Astrocyte (in vitro differentiated cells and primary cell): ENCODE data around the gene PCYT1B. TPM values are rescaled to one million over a fixed set of nuclear protein-coding genes. Genes with fewer than 3 reads are reported as not detected.
A peak's percentile ranks its signal among the peaks of the same experiment; 100 is the strongest.

Experiments
- DNase-seq: peaks from one replicate; pipeline ENCODE4 v3.0.0-alpha.2; 2010; ENCODE audit warnings: low read depth
- FAIRE-seq: peaks from 2 replicates; lab custom pipeline; 2011; peaks lifted over from hg19 to GRCh38; lab: Jason Lieb, UNC
- H2AFZ ChIP-seq: 2 replicates; pipeline ENCODE4 v1.6.0; 2012; ENCODE audit warnings: low read depth, low read length, inconsistent platforms
- H3K27ac ChIP-seq: 2 replicates; pipeline ENCODE4 v1.5.1; 2011; ENCODE audit warnings: low read depth, low read length, inconsistent platforms
- H3K27me3 ChIP-seq: 2 replicates; pipeline ENCODE4 v1.6.0; 2011; ENCODE audit warnings: low read length, inconsistent platforms; ENCODE audit not compliant: insufficient read depth
- H3K36me3 ChIP-seq: 2 replicates; pipeline ENCODE4 v1.5.1; 2011; ENCODE audit warnings: low read length, inconsistent platforms; ENCODE audit not compliant: insufficient read depth
- H3K4me1 ChIP-seq: 2 replicates; pipeline ENCODE4 v1.5.1; 2011; ENCODE audit warnings: low read length, inconsistent platforms; ENCODE audit not compliant: insufficient read depth
- H3K4me2 ChIP-seq: 2 replicates; pipeline ENCODE4 v1.6.0; 2012; ENCODE audit warnings: low read length, inconsistent platforms
- H3K4me3 ChIP-seq: 2 replicates; pipeline ENCODE4 v1.5.1; 2011; ENCODE audit warnings: low read depth, mild to moderate bottlenecking, low read length, inconsistent platforms; ENCODE audit not compliant: insufficient read depth
- H3K79me2 ChIP-seq: 2 replicates; pipeline ENCODE4 v1.6.0; 2012; ENCODE audit warnings: mild to moderate bottlenecking, low read length, inconsistent platforms; ENCODE audit not compliant: insufficient read depth
- H3K9ac ChIP-seq: 2 replicates; pipeline ENCODE4 v1.6.0; 2012; ENCODE audit warnings: mild to moderate bottlenecking, low read length, inconsistent platforms
- H3K9me3 ChIP-seq: 2 replicates; pipeline ENCODE4 v1.5.1; 2012; ENCODE audit warnings: low read depth, mild to moderate bottlenecking, low read length, inconsistent platforms; ENCODE audit not compliant: insufficient read depth
- H4K20me1 ChIP-seq: 2 replicates; pipeline ENCODE4 v1.6.0; 2012; ENCODE audit warnings: low read length, inconsistent platforms; ENCODE audit not compliant: insufficient read depth
- H3K27ac Mint-ChIP-seq: one replicate; pipeline ENCODE4 v1.8.0; 2021; ENCODE audit warnings: mild to moderate bottlenecking, mixed read lengths; ENCODE audit not compliant: unreplicated experiment
- H3K27me3 Mint-ChIP-seq: one replicate; pipeline ENCODE4 v1.8.0; 2021; ENCODE audit warnings: low read depth, mixed read lengths; ENCODE audit not compliant: unreplicated experiment
- H3K36me3 Mint-ChIP-seq: one replicate; pipeline ENCODE4 v1.8.0; 2021; ENCODE audit warnings: low read depth, mixed read lengths; ENCODE audit not compliant: unreplicated experiment
- H3K4me1 Mint-ChIP-seq: one replicate; pipeline ENCODE4 v1.8.0; 2021; ENCODE audit warnings: low read depth, mixed read lengths; ENCODE audit not compliant: unreplicated experiment
- H3K4me3 Mint-ChIP-seq: one replicate; pipeline ENCODE4 v1.8.0; 2021; ENCODE audit warnings: mild to moderate bottlenecking, moderate library complexity, mixed read lengths; ENCODE audit not compliant: unreplicated experiment
- H3K9me3 Mint-ChIP-seq: one replicate; pipeline ENCODE4 v1.8.0; 2021; ENCODE audit warnings: mild to moderate bottlenecking, mixed read lengths; ENCODE audit not compliant: unreplicated experiment
- EZH2 ChIP-seq: IDR thresholded peaks from 2 replicates; pipeline ENCODE4 v1.6.1; 2012; ENCODE audit warnings: mild to moderate bottlenecking, low read length, inconsistent platforms; ENCODE audit not compliant: insufficient read depth
- total RNA-seq: library from RNA; stranded (reverse); gene quantifications from 2 replicates; pipeline ENCODE4 v1.2.1, GENCODE V29; 2021
- TF ChIP-seq, protein P1 (sequence below): IDR thresholded peaks from 2 replicates; pipeline ENCODE4 v1.5.1; 2011; ENCODE audit warnings: low read depth, mild to moderate bottlenecking, inconsistent platforms, low read length, moderate library complexity; ENCODE audit not compliant: insufficient read depth

PCYT1B gene
- total RNA-seq, 1 donor from 2014 or later, result 5.6 TPM

DNA sequence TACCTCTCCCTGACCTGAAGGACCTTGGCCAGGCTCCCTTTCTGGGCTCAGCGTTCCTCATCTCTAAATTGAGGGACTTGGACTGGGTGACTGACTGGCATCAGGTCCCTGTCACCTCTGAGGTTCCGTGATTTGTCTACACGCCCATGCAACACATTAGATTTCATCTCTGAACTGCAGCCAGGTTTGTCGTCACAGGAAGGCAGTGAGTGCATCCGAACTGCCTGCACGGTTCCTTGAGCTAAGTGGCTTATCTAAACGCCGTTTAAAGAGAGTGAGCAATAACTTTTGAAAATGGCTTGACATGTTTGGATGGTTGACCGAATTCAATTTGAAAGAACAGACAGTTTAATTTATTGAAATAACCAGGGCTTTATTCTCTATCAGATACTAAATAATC lies 70.1 kb downstream of the PCYT1B start:
- DNase-seq (no peak), FAIRE-seq (peak; percentile 72)
- H3K27ac Mint-ChIP-seq, result no peak overlapping the region
- H3K36me3 ChIP-seq, result no peaks in the 10 kb centered on the region
- H3K4me3 Mint-ChIP-seq, result no peak overlapping the region
- no peaks in the 10 kb centered on the region for H3K4me1 Mint-ChIP-seq
- no peak overlapping the region for H3K9ac ChIP-seq
- no peaks in the 10 kb centered on the region for H3K79me2 ChIP-seq
- no peak overlapping the region for H2AFZ ChIP-seq
- H3K4me2 ChIP-seq, result no peak overlapping the region
- no peaks in the 10 kb centered on the region for H3K9me3 ChIP-seq
- TF ChIP-seq, protein P1, sequence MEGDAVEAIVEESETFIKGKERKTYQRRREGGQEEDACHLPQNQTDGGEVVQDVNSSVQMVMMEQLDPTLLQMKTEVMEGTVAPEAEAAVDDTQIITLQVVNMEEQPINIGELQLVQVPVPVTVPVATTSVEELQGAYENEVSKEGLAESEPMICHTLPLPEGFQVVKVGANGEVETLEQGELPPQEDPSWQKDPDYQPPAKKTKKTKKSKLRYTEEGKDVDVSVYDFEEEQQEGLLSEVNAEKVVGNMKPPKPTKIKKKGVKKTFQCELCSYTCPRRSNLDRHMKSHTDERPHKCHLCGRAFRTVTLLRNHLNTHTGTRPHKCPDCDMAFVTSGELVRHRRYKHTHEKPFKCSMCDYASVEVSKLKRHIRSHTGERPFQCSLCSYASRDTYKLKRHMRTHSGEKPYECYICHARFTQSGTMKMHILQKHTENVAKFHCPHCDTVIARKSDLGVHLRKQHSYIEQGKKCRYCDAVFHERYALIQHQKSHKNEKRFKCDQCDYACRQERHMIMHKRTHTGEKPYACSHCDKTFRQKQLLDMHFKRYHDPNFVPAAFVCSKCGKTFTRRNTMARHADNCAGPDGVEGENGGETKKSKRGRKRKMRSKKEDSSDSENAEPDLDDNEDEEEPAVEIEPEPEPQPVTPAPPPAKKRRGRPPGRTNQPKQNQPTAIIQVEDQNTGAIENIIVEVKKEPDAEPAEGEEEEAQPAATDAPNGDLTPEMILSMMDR, result no peak
- no peak for TF ChIP-seq EZH2
- H3K27me3 Mint-ChIP-seq, result no peaks in the 10 kb centered on the region
- H3K27ac ChIP-seq, result no peak overlapping the region
- no peaks in the 10 kb centered on the region for H3K27me3 ChIP-seq
- no peaks in the 10 kb centered on the region for H3K4me1 ChIP-seq
- H3K36me3 Mint-ChIP-seq, result no peaks in the 10 kb centered on the region
- H3K4me3 ChIP-seq, result no peak overlapping the region
- H4K20me1 ChIP-seq, result no peaks in the 10 kb centered on the region
- no peaks in the 10 kb centered on the region for H3K9me3 Mint-ChIP-seq

GRCh38 chrX:24575496-24575895 lies 71.7 kb downstream of the PCYT1B start:
- Histone ChIP-seq H3K4me3 (no peak overlapping the region), H3K27me3 (no peaks in the 10 kb centered on the region), H2AFZ (no peak overlapping the region), H3K4me2 (no peak overlapping the region), H3K79me2 (no peaks in the 10 kb centered on the region), H3K9me3 (no peaks in the 10 kb centered on the region), H3K9ac (no peak overlapping the region), H4K20me1 (no peaks in the 10 kb centered on the region), H3K27ac (no peak overlapping the region), H3K36me3 (no peaks in the 10 kb centered on the region), H3K4me1 (no peaks in the 10 kb centered on the region)
- FAIRE-seq, result no peak
- no peak for DNase-seq
- H3K27me3 Mint-ChIP-seq, result no peaks in the 10 kb centered on the region
- H3K4me3 Mint-ChIP-seq, result no peak overlapping the region
- TF ChIP-seq, protein P1, result no peak
- no peak for TF ChIP-seq EZH2
- no peaks in the 10 kb centered on the region for H3K4me1 Mint-ChIP-seq
- no peak overlapping the region for H3K27ac Mint-ChIP-seq
- no peaks in the 10 kb centered on the region for H3K36me3 Mint-ChIP-seq
- no peaks in the 10 kb centered on the region for H3K9me3 Mint-ChIP-seq

GRCh38 chrX:24574743-24575142 lies 72.4 kb downstream of the PCYT1B start:
- Histone ChIP-seq H2AFZ (no peak overlapping the region), H3K27ac (no peak overlapping the region), H3K4me1 (no peaks in the 10 kb centered on the region), H3K9me3 (no peaks in the 10 kb centered on the region), H3K27me3 (no peaks in the 10 kb centered on the region), H3K79me2 (no peaks in the 10 kb centered on the region), H3K36me3 (no peaks in the 10 kb centered on the region), H3K4me3 (no peak overlapping the region), H3K4me2 (no peak overlapping the region), H3K9ac (no peak overlapping the region), H4K20me1 (no peaks in the 10 kb centered on the region)
- H3K27me3 Mint-ChIP-seq, result no peaks in the 10 kb centered on the region
- no peaks in the 10 kb centered on the region for H3K9me3 Mint-ChIP-seq
- H3K4me1 Mint-ChIP-seq, result no peaks in the 10 kb centered on the region
- DNase-seq (no peak), FAIRE-seq (no peak)
- H3K36me3 Mint-ChIP-seq, result no peaks in the 10 kb centered on the region
- H3K27ac Mint-ChIP-seq, result no peak overlapping the region
- no peak overlapping the region for H3K4me3 Mint-ChIP-seq
- TF ChIP-seq, protein P1, result no peak
- no peak for TF ChIP-seq EZH2
